Activated CD4-positive, alpha-beta T cell treated with anti-CD3 and anti-CD28 coated beads, Interleukin-2, amount 10 ng/mL, durations not matched to agents 7 days and 5 days (primary cell): ENCODE measurements around the gene LRRC27. TPM values are rescaled to one million over a fixed set of nuclear protein-coding genes. Genes with fewer than 3 reads are reported as not detected.

Experiments used
- CTCF ChIA-PET: fragments of 350-600 bp; sonication (Branson Sonifier 250); formaldehyde crosslinking; loops from one replicate; lab custom pipeline; 2021; ENCODE audit warnings: antibody characterized with exemption; lab: Charles Lee
- POLR2A ChIA-PET: fragments of 350-600 bp; sonication (Branson Sonifier 250); formaldehyde crosslinking; loops from one replicate; lab custom pipeline; 2021; ENCODE audit warnings: antibody characterized with exemption; lab: Charles Lee
- DNase-seq: peaks from one replicate; pipeline ENCODE4 v3.0.0-alpha.2; 2020
- H3K27ac Mint-ChIP-seq: one replicate; pipeline ENCODE4 v1.8.0; 2021; ENCODE audit warnings: mild to moderate bottlenecking, moderate library complexity, mixed read lengths
- H3K27me3 Mint-ChIP-seq: one replicate; pipeline ENCODE4 v1.8.0; 2021; ENCODE audit warnings: mixed read lengths
- H3K36me3 Mint-ChIP-seq: one replicate; pipeline ENCODE4 v1.8.0; 2021; ENCODE audit warnings: low read depth, mixed read lengths
- H3K4me1 Mint-ChIP-seq: one replicate; pipeline ENCODE4 v1.8.0; 2021; ENCODE audit warnings: mixed read lengths
- H3K4me3 Mint-ChIP-seq: one replicate; pipeline ENCODE4 v1.8.0; 2021; ENCODE audit warnings: mild to moderate bottlenecking, moderate library complexity, mixed read lengths
- H3K9me3 Mint-ChIP-seq: one replicate; pipeline ENCODE4 v1.8.0; 2021; ENCODE audit warnings: mixed read lengths
- total RNA-seq, 2 experiments: library from RNA; stranded (reverse); gene quantifications; one replicate each; pipeline ENCODE4 v1.2.3, GENCODE V29; 2021

LRRC27 gene
- total RNA-seq, 2 experiments from 2014 or later: 4.4 to 6.1 TPM

DNA sequence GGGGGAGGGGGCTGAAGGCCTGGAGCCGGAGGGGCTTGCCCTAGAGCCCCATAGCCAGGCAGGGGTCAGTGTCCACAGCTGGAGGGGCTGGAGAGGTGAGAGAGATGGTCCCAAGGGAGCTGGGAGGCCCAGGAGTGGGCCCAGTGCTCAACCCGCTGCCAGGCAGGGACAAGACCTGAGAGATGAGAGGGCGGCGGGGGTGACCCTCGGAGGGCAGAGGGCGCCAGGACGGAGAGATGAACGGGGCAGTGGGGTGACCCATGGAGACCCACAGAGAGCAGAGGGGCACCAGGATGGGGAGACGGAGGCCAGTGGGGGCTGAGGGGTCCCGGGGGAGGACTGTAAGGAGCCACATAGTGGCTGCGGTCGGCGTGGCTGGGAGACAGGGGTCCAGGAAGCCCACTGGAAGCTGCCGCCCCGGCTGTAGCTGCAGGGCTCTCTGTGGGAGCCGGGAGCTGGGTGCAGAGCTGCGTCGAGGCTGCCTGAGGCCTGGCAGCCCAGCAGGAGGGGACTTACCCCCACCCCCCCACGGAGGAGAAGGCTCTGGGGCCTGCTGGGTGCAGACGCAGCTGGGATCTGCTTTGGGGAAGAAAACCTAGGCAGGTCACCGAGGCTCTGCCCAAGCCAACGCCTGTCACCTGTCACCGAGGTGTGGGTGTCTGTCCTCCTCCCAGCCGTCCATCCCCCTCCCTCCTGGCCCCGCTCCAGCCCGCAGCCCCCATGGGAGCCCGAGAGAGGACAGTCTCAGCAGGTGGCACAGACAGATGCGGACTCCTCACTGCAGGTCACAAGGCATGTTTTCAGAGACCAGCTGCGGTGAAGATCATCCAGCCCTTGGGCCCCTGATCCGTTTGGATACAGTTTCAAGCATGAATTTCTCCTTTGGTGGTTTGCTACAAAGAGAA, 90.1 kb downstream of the LRRC27 start:
- no peaks in the 10 kb centered on the region for H3K9me3 Mint-ChIP-seq
- no peak overlapping the region for H3K4me3 Mint-ChIP-seq
- no peaks in the 10 kb centered on the region for H3K36me3 Mint-ChIP-seq
- ChIA-PET CTCF (interaction anchor here (0.9 to 1.1 kb wide), 3 partner anchors 7 to 21 kb away, joined by 3 to 5 read pairs (median 3); no protein-coding TSS in a partner anchor), POLR2A (no interaction called here)
- H3K27me3 Mint-ChIP-seq: no peaks in the 10 kb centered on the region
- H3K27ac Mint-ChIP-seq: peak overlapping the region; percentile 81
- DNase-seq: no peak
- H3K4me1 Mint-ChIP-seq: peaks cover 33% of the 10 kb centered on the region

DNA sequence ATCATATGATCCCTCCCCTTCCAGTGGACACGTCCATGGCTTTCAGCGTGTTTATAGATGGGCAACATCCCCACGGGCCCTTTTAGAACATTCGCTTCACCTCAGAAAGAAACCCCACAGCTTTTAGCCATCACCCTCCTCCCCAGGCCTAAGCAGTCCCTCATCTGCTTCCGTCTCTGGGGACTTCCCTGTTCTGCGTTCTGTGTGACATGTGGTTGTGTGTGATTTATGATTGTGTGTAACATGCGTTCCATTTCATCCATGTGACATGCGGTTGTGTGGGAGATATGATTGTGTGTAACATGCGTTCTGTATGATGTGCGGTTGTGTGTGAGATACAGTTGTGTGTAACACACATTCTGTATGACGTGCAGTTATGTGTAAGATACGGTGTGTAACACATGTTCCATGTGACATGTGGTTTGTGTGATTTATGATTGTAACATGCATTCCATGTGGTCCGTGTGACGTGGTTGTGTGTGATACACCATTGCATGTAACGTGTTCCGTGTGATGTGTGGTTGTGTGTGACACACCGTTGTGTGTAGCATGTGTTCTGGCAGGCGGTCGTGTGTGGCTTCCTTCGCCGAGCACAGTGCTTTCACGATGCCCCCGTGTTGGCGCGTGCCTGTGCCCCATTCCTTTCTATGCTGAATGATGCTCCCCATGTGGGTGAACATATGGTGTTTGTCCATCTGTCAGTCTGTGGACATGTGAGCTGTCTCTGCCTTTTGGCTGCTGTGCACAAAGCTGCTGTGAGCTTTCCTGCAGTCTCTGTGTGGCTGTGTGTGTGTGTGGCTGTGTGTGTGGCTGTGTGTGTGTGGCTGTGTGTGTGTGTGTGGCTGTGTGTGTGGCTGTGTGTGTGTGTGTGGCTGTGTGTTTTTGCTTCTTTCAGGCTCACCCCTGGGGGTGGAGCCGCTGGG, 91.2 kb downstream of the LRRC27 start:
- CTCF ChIA-PET: interaction anchor here (0.9 to 1.1 kb wide), 2 partner anchors 16 to 20 kb away, joined by 3 read pairs; no protein-coding TSS in a partner anchor
- peak overlapping the region; percentile 44 for H3K27ac Mint-ChIP-seq
- POLR2A ChIA-PET: no interaction called here

DNA sequence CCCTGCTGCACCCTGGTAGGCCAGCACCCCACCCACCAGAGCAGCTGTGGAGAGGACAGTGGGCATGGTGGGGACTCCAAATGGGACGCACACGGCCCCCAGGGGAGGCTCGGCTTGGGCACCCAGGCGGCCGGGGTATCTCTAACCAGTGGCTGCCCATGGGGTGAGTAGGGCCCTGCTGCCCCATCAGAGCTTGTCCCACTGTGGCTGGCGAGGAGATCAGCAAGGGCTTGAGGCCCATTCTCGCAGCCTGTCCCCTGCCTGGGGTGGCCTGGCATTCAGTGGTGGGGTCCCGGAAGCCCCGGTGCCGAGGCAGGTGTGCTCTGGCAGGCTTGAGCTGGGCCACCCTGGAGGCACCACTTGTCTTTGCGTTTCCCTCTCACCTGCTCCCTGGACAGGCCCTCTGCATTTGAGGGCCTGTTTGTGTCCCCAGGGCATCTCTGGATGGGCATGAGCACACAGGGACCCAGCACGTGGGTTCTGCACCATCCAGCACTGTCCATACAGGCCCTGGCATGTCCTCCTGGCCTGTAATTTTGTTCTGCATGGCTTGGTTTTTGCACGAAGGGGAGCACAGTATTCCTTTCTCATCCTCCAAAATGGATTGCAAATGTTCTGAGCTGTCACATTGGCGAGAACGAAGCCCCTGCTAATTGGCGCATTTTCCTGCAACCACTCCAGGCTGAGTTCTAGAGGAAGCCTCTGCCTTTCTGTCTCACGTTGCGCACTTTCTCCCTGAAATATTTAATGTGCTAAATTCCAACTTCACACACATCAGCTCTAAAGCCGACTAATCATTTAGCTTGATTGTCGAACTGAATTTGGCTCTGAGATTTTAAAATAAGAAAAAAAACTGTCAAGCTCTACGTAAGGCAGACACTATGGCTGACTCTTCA, 92.2 kb downstream of the LRRC27 start:
- no peak for DNase-seq
- Mint-ChIP-seq H3K36me3 (no peaks in the 10 kb centered on the region), H3K4me3 (no peak overlapping the region), H3K9me3 (no peaks in the 10 kb centered on the region), H3K27me3 (no peaks in the 10 kb centered on the region), H3K4me1 (peaks cover 29% of the 10 kb centered on the region), H3K27ac (no peak overlapping the region)
- ChIA-PET CTCF (interaction anchor here (0.6 to 0.9 kb wide), 2 partner anchors 18 to 32 kb away, joined by 3 to 7 read pairs; no protein-coding TSS in a partner anchor), POLR2A (no interaction called here)

More for the DNA sequence above, 91.2 kb downstream of the LRRC27 start:
- Mint-ChIP-seq H3K9me3 (no peaks in the 10 kb centered on the region), H3K4me3 (no peak overlapping the region), H3K4me1 (peaks cover 33% of the 10 kb centered on the region), H3K36me3 (no peaks in the 10 kb centered on the region), H3K27me3 (no peaks in the 10 kb centered on the region)
- no peak for DNase-seq

DNA sequence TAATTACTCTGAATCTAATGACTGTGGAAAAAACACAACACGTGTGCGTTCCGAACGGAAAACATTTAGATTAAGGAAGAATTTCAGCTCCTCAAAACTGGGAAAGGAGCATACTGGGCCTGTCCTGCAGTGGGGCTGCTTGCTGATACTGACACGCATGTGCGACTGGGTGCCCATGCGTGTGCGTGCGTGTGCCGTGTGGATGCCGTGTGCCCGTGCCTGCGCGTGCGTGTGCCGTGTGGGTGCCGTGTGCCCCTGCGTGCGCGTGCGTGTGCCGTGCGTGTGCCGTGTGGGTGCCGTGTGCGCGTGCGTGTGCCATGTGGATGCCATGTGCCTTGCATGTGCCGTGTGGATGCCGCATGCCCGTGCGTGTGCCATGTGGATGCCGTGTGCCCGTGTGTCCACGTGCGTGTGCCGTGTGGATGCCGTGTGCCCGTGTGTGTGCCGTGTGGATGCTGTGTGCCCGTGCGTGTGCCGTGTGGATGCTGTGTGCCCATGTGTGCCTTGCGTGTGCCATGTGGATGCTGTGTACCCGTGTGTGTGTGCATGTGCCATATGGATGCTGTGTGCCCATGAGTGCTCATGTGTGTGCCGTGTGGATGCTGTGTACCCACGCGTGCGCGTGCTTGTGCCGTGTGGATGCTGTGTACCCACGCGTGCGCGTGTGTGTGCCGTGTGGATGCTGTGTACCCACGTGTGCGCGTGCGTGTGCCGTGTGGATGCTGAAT, 93.2 kb downstream of the LRRC27 start:
- Mint-ChIP-seq H3K4me3 (no peak overlapping the region), H3K27me3 (no peaks in the 10 kb centered on the region), H3K27ac (no peak overlapping the region), H3K9me3 (no peaks in the 10 kb centered on the region), H3K36me3 (no peaks in the 10 kb centered on the region), H3K4me1 (peaks cover 30% of the 10 kb centered on the region)
- DNase-seq: no peak
- ChIA-PET POLR2A (no interaction called here), CTCF (interaction anchor here (0.7 kb wide), 1 partner anchor 26 kb away, joined by 3 read pairs; no protein-coding TSS in a partner anchor)

DNA sequence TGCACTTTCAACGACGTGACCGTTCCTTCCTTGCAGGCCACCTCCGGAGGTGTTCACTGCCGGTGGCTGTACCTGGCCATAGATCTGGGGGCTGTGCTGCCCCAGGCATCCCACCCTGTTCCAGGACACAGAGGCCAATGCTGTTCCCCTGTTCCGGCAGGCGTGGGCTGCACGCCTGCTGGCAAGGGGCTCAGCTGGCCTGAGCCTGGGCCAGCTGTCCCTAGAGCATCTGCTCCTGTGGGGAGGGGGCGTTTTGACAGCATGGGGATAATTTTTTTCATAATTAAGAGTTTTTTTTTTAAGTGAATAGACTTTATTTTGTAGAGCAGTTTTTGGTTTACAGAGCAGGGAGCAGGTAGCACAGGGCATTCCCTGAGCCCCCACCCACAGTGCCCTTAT, 93.8 kb downstream of the LRRC27 start:
- H3K4me1 Mint-ChIP-seq: peaks cover 29% of the 10 kb centered on the region
- no peaks in the 10 kb centered on the region for H3K27me3 Mint-ChIP-seq
- no peak overlapping the region for H3K4me3 Mint-ChIP-seq
- no peaks in the 10 kb centered on the region for H3K9me3 Mint-ChIP-seq
- ChIA-PET POLR2A (no interaction called here), CTCF (interaction anchor here (0.7 kb wide), 1 partner anchor 26 kb away, joined by 3 read pairs; no protein-coding TSS in a partner anchor)
- no peak for DNase-seq
- no peak overlapping the region for H3K27ac Mint-ChIP-seq
- H3K36me3 Mint-ChIP-seq: no peaks in the 10 kb centered on the region

DNA sequence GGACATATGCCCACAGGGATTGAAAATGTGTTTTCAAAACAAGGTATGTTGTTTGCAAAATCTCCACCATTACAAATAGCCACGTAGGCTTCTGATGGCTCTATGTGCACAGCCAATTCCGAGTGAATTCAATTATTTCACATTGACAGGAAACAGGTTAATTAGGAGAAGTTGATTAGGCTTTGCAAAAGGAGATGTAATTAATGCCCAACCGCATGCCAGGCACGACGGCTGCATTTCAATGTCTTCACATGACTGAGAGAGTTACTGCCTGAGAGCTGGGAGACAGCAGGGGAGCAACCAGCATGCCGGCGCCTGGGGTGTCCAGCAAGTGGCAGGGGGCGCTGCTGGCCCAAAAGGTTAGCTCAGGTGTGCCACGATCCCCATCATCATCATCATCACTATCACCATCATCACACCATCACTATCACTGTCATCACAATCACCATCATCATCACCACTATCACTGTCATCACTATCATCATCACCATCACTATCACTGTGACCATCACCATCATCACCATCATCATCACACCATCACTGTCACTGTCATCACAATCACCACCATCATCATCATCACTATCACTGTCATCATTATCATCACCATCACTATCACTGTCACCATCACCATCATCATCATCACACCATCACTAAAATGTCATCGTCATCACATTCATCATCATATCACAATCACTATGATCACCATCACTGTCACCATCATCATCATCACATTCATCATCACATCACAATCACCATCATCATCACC, 95.2 kb downstream of the LRRC27 start:
- no peak overlapping the region for H3K4me3 Mint-ChIP-seq
- no peaks in the 10 kb centered on the region for H3K27me3 Mint-ChIP-seq
- peaks cover 18% of the 10 kb centered on the region for H3K4me1 Mint-ChIP-seq
- DNase-seq: no peak
- H3K27ac Mint-ChIP-seq: no peak overlapping the region
- ChIA-PET CTCF (no interaction called here), POLR2A (no interaction called here)
- no peaks in the 10 kb centered on the region for H3K36me3 Mint-ChIP-seq
- H3K9me3 Mint-ChIP-seq: no peaks in the 10 kb centered on the region

DNA sequence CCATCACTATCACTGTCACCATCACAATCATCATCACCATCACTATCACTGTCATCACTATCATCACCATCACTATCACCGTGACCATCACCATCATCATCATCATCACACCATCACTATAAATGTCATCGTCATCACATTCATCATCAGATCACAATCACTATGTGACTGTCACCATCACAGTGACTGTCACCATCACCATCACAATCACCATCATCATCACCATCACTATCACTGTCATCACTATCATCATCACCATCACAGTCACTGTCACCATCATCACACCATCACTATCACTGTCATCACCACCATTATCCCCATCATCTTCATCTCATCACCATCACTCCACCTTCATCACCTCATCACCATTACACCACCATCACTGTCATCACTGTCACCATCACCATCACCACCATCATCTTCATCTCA, 96.0 kb downstream of the LRRC27 start:
- Mint-ChIP-seq H3K27me3 (no peaks in the 10 kb centered on the region), H3K36me3 (no peaks in the 10 kb centered on the region), H3K9me3 (no peaks in the 10 kb centered on the region), H3K4me3 (no peak overlapping the region), H3K4me1 (peaks cover 11% of the 10 kb centered on the region), H3K27ac (no peak overlapping the region)
- ChIA-PET CTCF (no interaction called here), POLR2A (no interaction called here)
- DNase-seq: no peak

DNA sequence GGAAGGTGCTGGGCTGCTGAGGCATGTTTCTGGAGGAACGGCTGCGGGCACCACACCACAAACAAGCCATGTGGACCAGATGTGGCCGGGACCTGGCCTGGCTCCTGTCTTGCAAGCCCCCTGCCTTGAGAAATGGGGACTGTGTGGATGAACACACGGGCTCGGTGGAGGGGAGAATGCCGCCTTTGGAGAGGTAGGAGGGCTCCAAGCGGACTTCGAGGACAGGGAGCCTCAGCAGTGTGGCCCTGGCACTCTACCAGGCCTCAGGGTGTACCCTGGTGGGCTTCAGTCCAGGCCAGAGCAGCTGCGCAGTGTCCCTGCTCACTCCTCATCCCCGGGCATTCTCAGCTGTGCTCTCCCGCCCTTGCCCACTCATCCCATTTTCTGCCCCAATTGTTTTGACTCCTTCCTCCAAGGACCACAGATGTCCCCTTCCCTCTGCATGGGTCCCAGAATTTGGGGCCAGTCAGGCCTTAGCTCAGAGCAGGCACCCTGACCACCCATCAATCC, 96.5 kb downstream of the LRRC27 start:
- CTCF ChIA-PET: interaction anchor here (0.9 to 1.4 kb wide), 2 partner anchors 7 to 31 kb away, joined by 3 read pairs; partner anchors contain the start of gene PWWP2B
- Mint-ChIP-seq H3K9me3 (no peaks in the 10 kb centered on the region), H3K27me3 (no peaks in the 10 kb centered on the region), H3K27ac (no peak overlapping the region), H3K4me1 (peaks cover 5% of the 10 kb centered on the region), H3K36me3 (no peaks in the 10 kb centered on the region), H3K4me3 (no peak overlapping the region)
- no peak for DNase-seq
- POLR2A ChIA-PET: no interaction called here
